Lung (tissue), 12 donors: ENCODE results near the gene IQCB1. TPM values are rescaled to one million over a fixed set of nuclear protein-coding genes. Genes with fewer than 3 reads are reported as not detected.
"Not testable (repeated sequence)": the region's sequence is repeated elsewhere in the genome, so short reads cannot be mapped to it uniquely, and the experiment has no call there.

Experiments
- ATAC-seq: fragments of 200-7000 bp; cut with Tn5 transposase; one replicate; pipeline ENCODE4 v1.9.1; 2020; ENCODE audit warnings: moderate number of reproducible peaks; ENCODE audit not compliant: insufficient read depth, low FRiP score
- DNase-seq, 3 donors: peaks; one replicate each; pipeline ENCODE4 v3.0.0-alpha.2; 2013 to 2017
- H3K27ac ChIP-seq, 2 donors: one replicate each; pipeline ENCODE4 v1.5.1; 2013; ENCODE audit warnings: mild to moderate bottlenecking in 2 of 2, moderate library complexity in 2 of 2, control low read depth in 1 of 2, inconsistent platforms in 1 of 2, low read depth in 1 of 2, low read length in 1 of 2
- H3K27me3 ChIP-seq, 3 donors: one replicate each; pipeline ENCODE4 v1.5.1; 2013; ENCODE audit warnings: low read length in 2 of 3; ENCODE audit not compliant: control insufficient read depth in 3 of 3, insufficient read depth in 3 of 3
- H3K36me3 ChIP-seq, 4 donors: one replicate each; pipeline ENCODE4 v1.5.1; 2013; ENCODE audit warnings: low read length in 4 of 4, mild to moderate bottlenecking in 1 of 4, moderate library complexity in 1 of 4; ENCODE audit not compliant: control insufficient read depth in 4 of 4, insufficient read depth in 4 of 4
- H3K4me1 ChIP-seq, 5 donors: one replicate each; pipeline ENCODE4 v1.5.1; 2013; ENCODE audit warnings: low read length in 5 of 5, mild to moderate bottlenecking in 2 of 5, moderate library complexity in 1 of 5; ENCODE audit not compliant: control insufficient read depth in 5 of 5, insufficient read depth in 5 of 5
- H3K4me3 ChIP-seq: one replicate; pipeline ENCODE4 v1.5.1; 2013; ENCODE audit warnings: mild to moderate bottlenecking, control low read depth, moderate library complexity
- H3K9ac ChIP-seq, 2 donors: one replicate each; pipeline ENCODE4 v1.5.1; 2013; ENCODE audit warnings: low read length in 2 of 2, control low read depth in 1 of 2; ENCODE audit not compliant: insufficient read depth in 1 of 2
- H3K9me3 ChIP-seq, 4 donors: one replicate each; pipeline ENCODE4 v1.5.1; 2013; ENCODE audit warnings: low read length in 3 of 4, mild to moderate bottlenecking in 1 of 4, moderate library complexity in 1 of 4; ENCODE audit not compliant: control insufficient read depth in 4 of 4, insufficient read depth in 3 of 4
- CTCF ChIP-seq: IDR thresholded peaks from 2 replicates; pipeline ENCODE4 v1.5.1; 2012; ENCODE audit warnings: mild to moderate bottlenecking; ENCODE audit errors: control extremely low read depth, extremely low read depth
- WGBS, 2 donors: extraction: QIAGEN DNeasy Blood & Tissue Kit; methylation state at CpG; one replicate each; pipeline ENCODE4 v1.1.7; 2013; 5-methylcytosine and 5-hydroxymethylcytosine counted together
- polyA plus RNA-seq, 2 donors: library from polyadenylated mRNA; stranded (reverse); fragments of 200-250 nt; gene quantifications; one replicate each; pipeline ENCODE4 v1.2.1, GENCODE V29; 2013
- total RNA-seq, 2 donors: library from RNA; depleted of rRNA in 1 of 2; stranded (reverse); fragments of >200 nt in 1 of 2; gene quantifications; one replicate each; pipeline ENCODE4 v1.2.1, GENCODE V29; 2014 to 2021
- donor health status: control.
- donor health status: control.
- donor health status: Bipolar disorder and iron deficiency.
- donor health status: healthy.
- donor health status: DM: yes; HTN: yes; CAD: no.

The IQCB1 gene
- total and polyA plus RNA-seq, 4 donors: 11.7 to 30.7 (median 15.1) TPM

- no peaks in the 10 kb centered on the region for H3K4me1 ChIP-seq
- no peak overlapping the region for H3K27ac ChIP-seq
- WGBS, 2 donors: 28 to 55% methylated on average over 1 of the region's 1 CpG
- no peaks in the 10 kb centered on the region for H3K9me3 ChIP-seq
- TF ChIP-seq CTCF: no peak
- H3K9ac ChIP-seq: no peak overlapping the region
- no peak overlapping the region for H3K4me3 ChIP-seq
- no peaks in the 10 kb centered on the region for H3K27me3 ChIP-seq
- no peaks in the 10 kb centered on the region for H3K36me3 ChIP-seq
- ATAC-seq: no peak
- no peak for DNase-seq
Measured at GRCh38 chr3:121871430-121871829, 36.6 kb upstream of the IQCB1 start.

GRCh38 chr3:121870717-121871116, 35.9 kb upstream of the IQCB1 start:
- DNase-seq (no peak), ATAC-seq (no peak)
- H3K27me3 ChIP-seq: no peaks in the 10 kb centered on the region
- TF ChIP-seq CTCF: no peak
- no peaks in the 10 kb centered on the region for H3K9me3 ChIP-seq
- no peak overlapping the region for H3K4me3 ChIP-seq
- no peaks in the 10 kb centered on the region for H3K4me1 ChIP-seq
- no peak overlapping the region for H3K9ac ChIP-seq
- no peaks in the 10 kb centered on the region for H3K36me3 ChIP-seq
- H3K27ac ChIP-seq: no peak overlapping the region

- H3K27ac ChIP-seq: no peak overlapping the region
- H3K9ac ChIP-seq: no peak overlapping the region
- H3K27me3 ChIP-seq: no peaks in the 10 kb centered on the region
- no peak for TF ChIP-seq CTCF
- DNase-seq (no peak), ATAC-seq (no peak)
- H3K36me3 ChIP-seq: no peaks in the 10 kb centered on the region
- no peaks in the 10 kb centered on the region for H3K4me1 ChIP-seq
- no peak overlapping the region for H3K4me3 ChIP-seq
- 62 to 79% methylated on average over 2 of the region's 2 CpGs for whole genome bisulfite sequencing, 2 donors
- H3K9me3 ChIP-seq: no peaks in the 10 kb centered on the region
Measured at GRCh38 chr3:121869736-121870135, 34.9 kb upstream of the IQCB1 start.

GRCh38 chr3:121863801-121864200, 28.9 kb upstream of the IQCB1 start:
- peaks cover 0 to 4% (median 0%) of the 10 kb centered on the region in 4 donors for H3K9me3 ChIP-seq
- H3K27me3 ChIP-seq: no peaks in the 10 kb centered on the region
- H3K4me1 ChIP-seq: no peaks in the 10 kb centered on the region
- peaks cover 0 to 2% (median 0%) of the 10 kb centered on the region in 4 donors for H3K36me3 ChIP-seq
- no peak for TF ChIP-seq CTCF
- no peak overlapping the region for H3K4me3 ChIP-seq
- DNase-seq (no peak), ATAC-seq (no peak)
- H3K9ac ChIP-seq: no peak overlapping the region
- no peak overlapping the region for H3K27ac ChIP-seq

- WGBS, 2 donors: 96 to 98% methylated on average over 9 of the region's 9 CpGs
- H3K36me3 ChIP-seq, H3K27me3 ChIP-seq, H3K4me1 ChIP-seq, H3K9me3 ChIP-seq, H3K9ac ChIP-seq, ATAC-seq, H3K27ac ChIP-seq, H3K4me3 ChIP-seq, DNase-seq: not testable (repeated sequence)
Measured at GRCh38 chr3:121863247-121863646, 28.4 kb upstream of the IQCB1 start.

- H3K4me1 ChIP-seq, H3K27ac ChIP-seq, H3K27me3 ChIP-seq, H3K4me3 ChIP-seq, H3K36me3 ChIP-seq, H3K9me3 ChIP-seq, DNase-seq, H3K9ac ChIP-seq, ATAC-seq: not testable (repeated sequence)
- WGBS, 2 donors: 96 to 100% methylated on average over 3 to 4 of the region's 5 CpGs
Measured at GRCh38 chr3:121857778-121858177, 22.9 kb upstream of the IQCB1 start.
